Right cardiac atrium (tissue), 5 donors: ENCODE data around the gene ABCA13. TPM values are rescaled to one million over a fixed set of nuclear protein-coding genes. Genes with fewer than 3 reads are reported as not detected.

Experiments used
- ATAC-seq, 2 donors: fragments of 200-7000 bp; cut with Tn5 transposase; one replicate each; pipeline versions ENCODE4 v1.8.0 to v1.9.1; 2020; ENCODE audit warnings: moderate library complexity in 2 of 2, mild to moderate bottlenecking in 1 of 2
- DNase-seq, 3 donors: peaks; one replicate each; pipeline ENCODE4 v3.0.0-alpha.2; 2020
- H3K27ac ChIP-seq: one replicate; pipeline ENCODE4 v1.5.1; 2013; ENCODE audit warnings: mild to moderate bottlenecking, low read length, control low read depth, moderate library complexity
- H3K27me3 ChIP-seq: one replicate; pipeline ENCODE4 v1.6.1; 2013; ENCODE audit not compliant: control insufficient read depth, insufficient read depth
- H3K4me1 ChIP-seq: one replicate; pipeline ENCODE4 v1.6.1; 2013; ENCODE audit warnings: low read length; ENCODE audit not compliant: control insufficient read depth, insufficient read depth
- H3K4me3 ChIP-seq: one replicate; pipeline ENCODE4 v1.5.1; 2013; ENCODE audit warnings: low read length, control low read depth
- H3K9me3 ChIP-seq: one replicate; pipeline ENCODE4 v1.6.1; 2013; ENCODE audit warnings: low read length; ENCODE audit not compliant: control insufficient read depth
- WGBS: extraction: QIAGEN DNeasy Blood & Tissue Kit; methylation state at CpG from one replicate; pipeline ENCODE4 v1.1.7; 2013; 5-methylcytosine and 5-hydroxymethylcytosine counted together
- intact Hi-C, 4 donors: fragments of 100-400 bp; cut with DNase I; formaldehyde crosslinking; loops; one replicate each; pipeline versions ENCODE4 v1.11.0 to v1.14.0; 2022 to 2023
- polyA plus RNA-seq: library from polyadenylated mRNA; stranded (reverse); fragments of 200-250 nt; gene quantifications from one replicate; pipeline ENCODE4 v1.2.3, GENCODE V29; 2013
- total RNA-seq, 4 donors: library from RNA; stranded (reverse); fragmentation: NEBNext Ultra II Directional; extraction: Animal tissue kit (Norgen Biotek cat#: 25700); gene quantifications; one replicate each; pipeline ENCODE4 v1.2.1, GENCODE V29; 2021
- donor health status: healthy with polysubstance abuse.
- donor health status: DM: no; HTN: yes; CAD: no.
- donor health status: DM: no; HTN: no; CAD: no.
- donor health status: DM: no; HTN: yes; CAD: no; lungs with severe emphysema.
- donor health status: DM: yes; HTN: yes; CAD: no.

Gene ABCA13
- total and polyA plus RNA-seq, 5 donors, result not detected

DNA sequence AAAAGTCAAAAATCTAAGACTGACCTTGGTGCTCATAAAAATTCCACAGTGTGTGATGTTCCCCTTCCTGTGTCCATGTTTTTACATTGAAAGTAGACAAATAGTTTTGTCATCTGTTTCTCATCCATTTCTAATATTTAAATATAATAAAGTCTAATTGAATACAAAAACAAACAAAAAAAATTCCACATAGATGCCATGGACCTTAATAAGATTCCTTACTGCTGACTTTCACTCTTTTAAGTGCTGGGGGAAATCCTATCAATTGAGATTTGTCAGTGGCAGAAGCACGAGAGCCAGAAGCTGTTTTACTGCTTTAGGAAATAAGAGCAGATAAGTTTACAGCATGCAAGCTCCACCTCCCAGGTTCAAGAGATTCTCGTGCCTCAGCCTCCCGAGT, 310.0 kb downstream of the ABCA13 start:
- Histone ChIP-seq H3K9me3 (no peaks in the 10 kb centered on the region), H3K27ac (no peak overlapping the region), H3K4me1 (no peaks in the 10 kb centered on the region), H3K27me3 (no peaks in the 10 kb centered on the region), H3K4me3 (no peak overlapping the region)
- WGBS, result 61% methylated on average over 3 of the region's 3 CpGs
- intact Hi-C loops, result no loop called here
- ATAC-seq (no peak), DNase-seq (no peak)

DNA sequence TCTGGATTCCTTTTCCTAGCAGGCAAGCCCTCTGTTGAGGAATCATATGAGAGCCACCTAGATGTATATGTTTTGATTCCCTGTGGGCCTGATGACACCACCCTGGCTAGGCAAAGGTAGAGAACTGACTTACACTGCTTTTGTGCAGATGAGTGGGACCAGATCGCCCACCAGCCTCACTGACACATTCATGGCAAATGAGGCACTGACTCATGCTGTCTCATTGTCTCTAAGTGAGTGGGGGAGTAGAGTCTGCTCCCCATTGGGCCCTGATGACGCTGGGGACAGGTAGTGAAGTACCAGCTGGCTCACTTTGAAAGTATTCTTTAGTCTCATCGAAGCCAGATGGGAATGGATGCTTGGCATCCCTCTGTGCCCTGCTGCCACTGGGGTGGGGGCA, 326.3 kb downstream of the ABCA13 start:
- no peak overlapping the region for H3K27ac ChIP-seq
- DNase-seq (no peak), ATAC-seq (no peak)
- WGBS, result 83% methylated on average over 3 of the region's 3 CpGs
- H3K27me3 ChIP-seq, result no peaks in the 10 kb centered on the region
- no peaks in the 10 kb centered on the region for H3K9me3 ChIP-seq
- H3K4me1 ChIP-seq, result no peaks in the 10 kb centered on the region
- intact Hi-C loops, result no loop called here
- no peak overlapping the region for H3K4me3 ChIP-seq

- no peak overlapping the region for H3K4me3 ChIP-seq
- intact Hi-C loops, result no loop called here
- DNase-seq, result no peak
- ATAC-seq, result no peak
- H3K27ac ChIP-seq, result no peak overlapping the region
- no peaks in the 10 kb centered on the region for H3K9me3 ChIP-seq
- no peaks in the 10 kb centered on the region for H3K4me1 ChIP-seq
- no peaks in the 10 kb centered on the region for H3K27me3 ChIP-seq
- 74% methylated on average over 4 of the region's 4 CpGs for WGBS
Observed at GRCh38 chr7:48502021-48502420, 330.8 kb downstream of the ABCA13 start.

DNA sequence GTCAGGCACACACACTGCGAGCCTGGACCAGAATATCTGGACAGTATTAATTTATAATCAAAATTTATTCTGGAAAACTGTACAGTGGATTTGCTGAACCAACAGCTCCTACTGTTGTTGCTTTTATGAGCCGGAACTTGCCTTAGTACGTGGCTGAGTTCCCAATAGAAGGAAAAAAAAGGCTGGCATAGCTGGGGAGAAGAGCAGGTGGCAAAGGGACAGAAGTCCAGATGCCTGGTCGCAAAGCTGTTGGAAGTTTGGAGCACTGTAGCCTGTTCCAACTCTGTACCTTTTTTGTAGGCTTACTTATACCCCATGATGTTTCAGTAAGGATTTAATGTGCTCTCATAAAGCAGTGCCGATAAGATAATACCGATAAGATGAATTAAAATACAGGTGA, 333.8 kb downstream of the ABCA13 start:
- H3K27me3 ChIP-seq, result no peaks in the 10 kb centered on the region
- no peaks in the 10 kb centered on the region for H3K9me3 ChIP-seq
- intact Hi-C loops, result no loop called here
- no peak overlapping the region for H3K4me3 ChIP-seq
- DNase-seq, result no peak
- ATAC-seq, result no peak
- H3K27ac ChIP-seq, result no peak overlapping the region
- WGBS, result 83% methylated on average over 6 of the region's 6 CpGs
- H3K4me1 ChIP-seq, result no peaks in the 10 kb centered on the region

- no peak overlapping the region for H3K27ac ChIP-seq
- no peaks in the 10 kb centered on the region for H3K9me3 ChIP-seq
- DNase-seq, result no peak
- 83% methylated on average over 4 of the region's 4 CpGs for WGBS
- no peaks in the 10 kb centered on the region for H3K4me1 ChIP-seq
- intact Hi-C loops, result no loop called here
- H3K4me3 ChIP-seq, result no peak overlapping the region
- no peaks in the 10 kb centered on the region for H3K27me3 ChIP-seq
- ATAC-seq, result no peak
Observed at GRCh38 chr7:48505466-48505865, 334.2 kb downstream of the ABCA13 start.

DNA sequence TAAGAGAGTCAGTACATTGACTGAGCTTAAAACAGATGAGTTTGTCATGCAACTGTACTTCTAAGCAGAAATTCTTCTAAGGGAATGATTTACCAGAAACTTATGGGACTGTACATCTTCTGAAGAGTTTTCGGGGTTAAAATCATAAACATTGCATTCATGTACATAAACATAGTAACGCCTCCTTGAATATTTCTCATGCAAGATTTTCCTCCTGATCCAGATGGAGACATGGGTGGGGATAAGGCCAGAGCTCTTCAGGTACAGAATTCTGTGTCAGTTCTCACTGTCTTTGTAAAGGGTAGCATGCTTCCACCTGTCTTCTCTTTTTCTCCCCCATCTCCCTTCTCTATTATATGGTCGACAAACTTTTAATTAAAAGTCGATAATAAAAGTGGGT, 335.3 kb downstream of the ABCA13 start:
- no peaks in the 10 kb centered on the region for H3K4me1 ChIP-seq
- H3K4me3 ChIP-seq, result no peak overlapping the region
- no peak for ATAC-seq
- H3K27ac ChIP-seq, result no peak overlapping the region
- WGBS, result 91% methylated on average over 4 of the region's 4 CpGs
- intact Hi-C loops, result no loop called here
- H3K27me3 ChIP-seq, result no peaks in the 10 kb centered on the region
- no peak for DNase-seq
- H3K9me3 ChIP-seq, result no peaks in the 10 kb centered on the region

DNA sequence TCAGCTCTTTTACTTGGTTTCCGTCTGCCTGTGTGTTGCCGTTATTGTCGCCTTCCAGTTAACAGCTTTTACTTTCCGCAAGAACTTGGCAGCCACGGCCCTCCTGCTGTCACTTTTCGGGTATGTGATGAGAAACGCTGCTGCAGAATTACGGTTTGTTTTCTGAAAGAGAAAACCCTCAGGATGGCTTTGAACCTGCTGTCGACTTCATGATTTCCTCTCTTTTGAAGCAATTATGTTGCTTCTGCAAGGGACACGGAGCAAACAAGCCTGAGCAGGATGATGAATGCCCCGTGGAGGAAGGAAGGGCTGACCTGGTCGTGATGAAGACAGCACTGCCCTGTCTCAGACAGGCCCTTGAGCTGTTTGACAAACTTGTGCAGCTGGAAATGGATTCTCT, 339.8 kb downstream of the ABCA13 start:
- intact Hi-C loops, result no loop called here
- 9% methylated on average over 12 of the region's 12 CpGs for WGBS
- H3K4me3 ChIP-seq, result no peak overlapping the region
- DNase-seq (no peak), ATAC-seq (no peak)
- H3K9me3 ChIP-seq, result no peaks in the 10 kb centered on the region
- no peaks in the 10 kb centered on the region for H3K4me1 ChIP-seq
- no peaks in the 10 kb centered on the region for H3K27me3 ChIP-seq
- no peak overlapping the region for H3K27ac ChIP-seq

- H3K9me3 ChIP-seq, result no peaks in the 10 kb centered on the region
- intact Hi-C loops, result no loop called here
- H3K4me1 ChIP-seq, result no peaks in the 10 kb centered on the region
- ATAC-seq (no peak), DNase-seq (no peak)
- no peak overlapping the region for H3K4me3 ChIP-seq
- no peaks in the 10 kb centered on the region for H3K27me3 ChIP-seq
- no peak overlapping the region for H3K27ac ChIP-seq
- 43% methylated on average over 6 of the region's 6 CpGs for WGBS
Observed at GRCh38 chr7:48512892-48513291, 341.6 kb downstream of the ABCA13 start.

GRCh38 chr7:48515171-48515570, 343.9 kb downstream of the ABCA13 start:
- WGBS, result 70% methylated on average over 3 of the region's 3 CpGs

DNA sequence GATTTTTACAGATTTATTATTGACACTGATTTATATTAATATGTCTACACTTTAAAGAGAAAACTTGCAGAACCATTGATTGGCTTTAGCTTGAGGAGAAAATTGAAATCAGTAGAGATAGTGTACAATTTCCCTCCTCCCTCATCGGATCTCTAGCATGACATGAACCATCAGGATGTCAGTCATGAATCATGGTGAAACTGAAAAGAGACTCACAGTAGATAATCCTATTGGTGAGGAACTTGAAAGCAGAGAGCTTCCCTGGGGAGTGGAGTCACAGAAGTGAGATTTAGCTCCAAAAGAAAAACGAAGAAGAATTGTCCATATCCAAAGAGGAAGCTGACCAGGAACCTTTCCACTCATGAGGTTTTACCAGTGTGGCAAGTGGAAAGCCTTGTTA, 346.8 kb downstream of the ABCA13 start:
- Histone ChIP-seq H3K9me3 (no peaks in the 10 kb centered on the region), H3K27ac (no peak overlapping the region), H3K27me3 (no peaks in the 10 kb centered on the region), H3K4me3 (no peak overlapping the region), H3K4me1 (no peaks in the 10 kb centered on the region)
- ATAC-seq, result no peak
- intact Hi-C loops, result no loop called here
- 50% methylated on average over 2 of the region's 2 CpGs for WGBS
- no peak for DNase-seq

More at GRCh38 chr7:48515171-48515570, 343.9 kb downstream of the ABCA13 start:
- no peak for ATAC-seq
- no peak for DNase-seq
- no peaks in the 10 kb centered on the region for H3K4me1 ChIP-seq
- H3K27ac ChIP-seq, result no peak overlapping the region
- intact Hi-C loops, result no loop called here
- no peaks in the 10 kb centered on the region for H3K27me3 ChIP-seq
- H3K9me3 ChIP-seq, result no peaks in the 10 kb centered on the region
- H3K4me3 ChIP-seq, result no peak overlapping the region

DNA sequence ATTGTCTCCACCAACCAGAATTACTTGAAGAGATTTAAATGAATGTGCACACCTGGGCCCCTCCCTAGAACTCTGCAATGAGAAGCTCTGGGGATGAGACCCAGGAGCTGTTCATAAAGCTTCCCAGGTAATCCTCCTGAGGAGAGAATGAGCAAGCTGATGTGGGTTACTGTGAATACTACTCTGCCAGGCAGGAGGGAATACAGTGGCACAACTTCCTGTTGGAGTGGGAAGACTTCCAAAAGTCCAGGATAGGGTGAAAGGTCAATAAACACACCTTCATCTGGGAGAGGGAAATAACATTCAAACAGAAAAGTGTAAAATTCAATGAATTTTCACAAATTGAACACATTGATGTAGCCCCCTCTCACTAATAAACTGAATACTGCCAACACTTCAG, 351.4 kb downstream of the ABCA13 start:
- no peak overlapping the region for H3K27ac ChIP-seq
- H3K9me3 ChIP-seq, result no peaks in the 10 kb centered on the region
- ATAC-seq, result no peak
- intact Hi-C loops, result no loop called here
- no peak overlapping the region for H3K4me3 ChIP-seq
- no peaks in the 10 kb centered on the region for H3K27me3 ChIP-seq
- no peaks in the 10 kb centered on the region for H3K4me1 ChIP-seq
- no peak for DNase-seq
